A549 (cell line): ENCODE measurements around the gene LHB. TPM values are rescaled to one million over a fixed set of nuclear protein-coding genes. Genes with fewer than 3 reads are reported as not detected.
"Not testable (repeated sequence)": the region's sequence is repeated elsewhere in the genome, so short reads cannot be mapped to it uniquely, and the experiment has no call there.

ENCODE experiments used
- ATAC-seq, 2 experiments: fragments of 200-7000 bp in 1 of 2; fragments of >200 bp in 1 of 2; cut with Nextera tagmentation in 1 of 2; cut with Tn5 transposase in 1 of 2; 3 replicates each; pipeline versions ENCODE4 v1.8.0 to v1.9.1; 2018 to 2020; ENCODE audit warnings: mild to moderate bottlenecking in 1 of 2, moderate library complexity in 1 of 2
- CTCF ChIA-PET: fragments of 300-600 bp; sonication (Branson Sonifier 250); formaldehyde crosslinking; extraction: SDS; loops from one replicate; lab custom pipeline; 2021; ENCODE audit warnings: antibody characterized with exemption, inconsistent platforms; lab: Yijun Ruan, JAX
- POLR2A ChIA-PET: fragments of 350-600 bp; formaldehyde crosslinking; extraction: SDS; loops from one replicate; lab custom pipeline; 2021; ENCODE audit warnings: antibody characterized with exemption, inconsistent platforms; lab: Yijun Ruan, JAX
- DNase-seq, 2 experiments: peaks; one replicate each; pipeline versions ENCODE4 v3.0.0 to v3.0.0-alpha.2; 2011 to 2016; ENCODE audit warnings: low read depth in 1 of 2, low spot score in 1 of 2
- FAIRE-seq: peaks from 2 replicates; lab custom pipeline; 2011; peaks lifted over from hg19 to GRCh38; lab: Jason Lieb, UNC
- H3K27ac ChIP-seq, 2 experiments: fragments of >200 bp; sonication (Bioruptor Twin); formaldehyde crosslinking; 3 replicates each; pipeline ENCODE4 v1.5.1; 2016 to 2017
- H3K4me1 ChIP-seq: fragments of >200 bp; sonication (Bioruptor Twin); formaldehyde crosslinking; 3 replicates; pipeline ENCODE4 v1.6.1; 2016
- H3K4me2 ChIP-seq: fragments of >200 bp; sonication (Bioruptor Twin); formaldehyde crosslinking; 3 replicates; pipeline ENCODE4 v1.6.1; 2016
- H3K4me3 ChIP-seq: fragments of >200 bp; sonication (Bioruptor Twin); formaldehyde crosslinking; 3 replicates; pipeline ENCODE4 v1.5.1; 2016
- H3K9me3 ChIP-seq: fragments of >200 bp; sonication (Bioruptor Twin); formaldehyde crosslinking; 3 replicates; pipeline ENCODE4 v1.6.1; 2016
- EP300 ChIP-seq, 2 experiments: fragments of >200 bp; sonication (Bioruptor Twin); formaldehyde crosslinking; IDR thresholded peaks; 2 replicates in 1 of 2; 3 replicates in 1 of 2; pipeline ENCODE4 v1.6.1; 2016 to 2017
- FOSL2 ChIP-seq, 2 experiments: fragments of 450-650 bp in 1 of 2; fragments of >200 bp in 1 of 2; sonication (Bioruptor Twin) in 1 of 2; formaldehyde crosslinking; IDR thresholded peaks; 2 replicates each; pipeline versions ENCODE4 v1.5.0 to v1.6.1; 2016 to 2020; ENCODE audit warnings: mild to moderate bottlenecking in 1 of 2, moderate library complexity in 1 of 2
- GATA3 ChIP-seq: IDR thresholded peaks from 2 replicates; pipeline ENCODE4 v1.6.1; 2012; ENCODE audit warnings: borderline replicate concordance
- JUN ChIP-seq, 2 experiments: fragments of >200 bp; sonication (Bioruptor Twin); formaldehyde crosslinking; IDR thresholded peaks; 2 replicates in 1 of 2; 3 replicates in 1 of 2; pipeline ENCODE4 v1.6.1; 2016 to 2017
- JUNB ChIP-seq: fragments of >200 bp; sonication (Bioruptor Twin); formaldehyde crosslinking; IDR thresholded peaks from 2 replicates; pipeline ENCODE4 v1.6.1; 2016
- RAD21 ChIP-seq, 2 experiments: fragments of >200 bp in 1 of 2; sonication (Bioruptor Twin) in 1 of 2; formaldehyde crosslinking in 1 of 2; IDR thresholded peaks in 1 of 2; conservative IDR thresholded peaks in 1 of 2; 2 replicates in 1 of 2; 3 replicates in 1 of 2; pipeline ENCODE4 v1.6.1; 2012 to 2018; ENCODE audit warnings: inconsistent platforms in 1 of 2
- SMC3 ChIP-seq: fragments of >200 bp; sonication (Bioruptor Twin); formaldehyde crosslinking; IDR thresholded peaks from 3 replicates; pipeline ENCODE4 v1.6.1; 2018; ENCODE audit warnings: inconsistent platforms
- WGBS: methylation state at CpG from one replicate; pipeline ENCODE4 v1.1.6; 2017; ENCODE audit errors: missing lambda C conversion rate; 5-methylcytosine and 5-hydroxymethylcytosine counted together
- polyA plus RNA-seq, 4 experiments: library from polyadenylated mRNA; depleted of rRNA in 3 of 4; stranded (reverse); fragments of >200 nt; fragmentation: RNase III in 1 of 4; extraction: RNeasy Plus Mini Kit Qiagen cat#74134 plus additional on column Dnase treatment in 1 of 4; gene quantifications; 2 replicates in 3 of 4; 3 replicates in 1 of 4; pipeline ENCODE4 v1.2.3, GENCODE V29; 2011 to 2017
- TF ChIP-seq, protein P1 (sequence below): IDR thresholded peaks from 2 replicates; pipeline ENCODE4 v1.6.1; 2012
- TF ChIP-seq, protein P2 (sequence below): IDR thresholded peaks from 2 replicates; pipeline ENCODE4 v1.6.1; 2012; ENCODE audit warnings: low read depth, borderline replicate concordance
- TF ChIP-seq, protein P3 (sequence below): IDR thresholded peaks from 2 replicates; pipeline ENCODE4 v1.6.1; 2012

LHB gene
- polyA plus RNA-seq, 2 of the 4 experiments (the other 2 are of a cell fraction), result 0.22 TPM; not detected in 1

- H3K27ac ChIP-seq, result peak overlapping the region; percentile 21 to 65; a peak in 4 of 6 replicates
- H3K4me1 ChIP-seq, result peaks cover 32% of the 10 kb centered on the region
- H3K4me2 ChIP-seq, result peak overlapping the region; percentile 24; the same call in 2 of the 3 replicates
- no peak overlapping the region for H3K4me3 ChIP-seq
- peak in 1 of 2 experiments; percentile 35 for DNase-seq
- 38% methylated on average over 17 of the region's 17 CpGs for WGBS
- H3K9me3 ChIP-seq, result no peaks in the 10 kb centered on the region
- ChIA-PET POLR2A (no interaction called here), CTCF (no interaction called here)
- TF ChIP-seq FOSL2 (IDR thresholded peaks at IDR 0.05) (no peak), FOSL2 (CRISPR knock-in tag; IDR thresholded peaks at IDR 0.05) (peak; percentile 31; the same call in 1 of the 2 replicates), SMC3 (no peak)
- FAIRE-seq, result no peak
- 0 out of 6 replicates have a peak, but pooled peaks of 1 of the 2 experiments have one; percentile 20 for ATAC-seq
Measured at GRCh38 chr19:49042177-49042576, 25.3 kb upstream of the LHB start.

DNA sequence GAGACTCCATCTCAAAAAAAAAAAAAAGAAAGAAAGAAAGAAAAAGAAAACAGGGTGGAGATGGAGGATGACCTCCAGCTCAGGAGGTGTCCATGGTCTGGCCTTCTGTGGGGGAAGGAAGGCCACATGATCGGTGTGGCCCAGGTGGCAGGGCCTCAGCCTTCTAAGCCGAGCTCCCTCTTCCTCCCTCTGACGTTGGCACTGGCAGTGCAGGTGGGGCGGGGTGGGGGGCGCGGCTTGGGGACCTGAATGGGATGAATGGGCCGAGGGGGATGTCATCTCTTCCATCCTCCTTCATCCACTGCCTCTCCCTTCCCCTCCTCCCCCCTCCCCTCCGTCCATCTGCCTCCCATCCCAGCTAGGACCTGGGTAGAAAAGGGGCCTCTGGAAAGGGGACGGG lies 22.8 kb upstream of the LHB start:
- FAIRE-seq, H3K4me3 ChIP-seq, POLR2A ChIA-PET, H3K4me2 ChIP-seq, DNase-seq, H3K9me3 ChIP-seq: not testable (repeated sequence)
- CTCF ChIA-PET, result interaction anchor here (0.9 to 2.4 kb wide), 3 partner anchors 16 to 42 kb away, joined by 3 to 9 read pairs (median 3); a partner anchor contains a TSS
- WGBS, result 78% methylated on average over 9 of the region's 9 CpGs
- peak in 1 of 2 experiments; percentile 8; a peak in 2 of 6 replicates for ATAC-seq
- Histone ChIP-seq H3K27ac (peak overlapping the region; percentile 78 to 82), H3K4me1 (peaks cover 32% of the 10 kb centered on the region)

GRCh38 chr19:49038557-49039276 lies 21.8 kb upstream of the LHB start:
- peak overlapping the region; percentile 78 to 82 for H3K27ac ChIP-seq
- CTCF ChIA-PET, result interaction anchor here (1.6 to 2.4 kb wide), 3 partner anchors 19 to 41 kb away, joined by 3 to 9 read pairs (median 3); a partner anchor contains a TSS
- peak; percentile 88 to 97 for ATAC-seq
- POLR2A ChIA-PET, H3K9me3 ChIP-seq, H3K4me3 ChIP-seq, FAIRE-seq: not testable (repeated sequence)
- peaks cover 32% of the 10 kb centered on the region for H3K4me1 ChIP-seq
- peak overlapping the region; percentile 73 for H3K4me2 ChIP-seq
- peak; percentile 68 to 85 for DNase-seq
- WGBS, result 14% methylated on average over 23 of the region's 26 CpGs
- TF ChIP-seq, protein P1, sequence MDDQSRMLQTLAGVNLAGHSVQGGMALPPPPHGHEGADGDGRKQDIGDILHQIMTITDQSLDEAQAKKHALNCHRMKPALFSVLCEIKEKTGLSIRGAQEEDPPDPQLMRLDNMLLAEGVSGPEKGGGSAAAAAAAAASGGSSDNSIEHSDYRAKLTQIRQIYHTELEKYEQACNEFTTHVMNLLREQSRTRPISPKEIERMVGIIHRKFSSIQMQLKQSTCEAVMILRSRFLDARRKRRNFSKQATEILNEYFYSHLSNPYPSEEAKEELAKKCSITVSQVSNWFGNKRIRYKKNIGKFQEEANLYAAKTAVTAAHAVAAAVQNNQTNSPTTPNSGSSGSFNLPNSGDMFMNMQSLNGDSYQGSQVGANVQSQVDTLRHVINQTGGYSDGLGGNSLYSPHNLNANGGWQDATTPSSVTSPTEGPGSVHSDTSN, result peak; percentile 22; the same call in 1 of the 2 replicates
- TF ChIP-seq EP300 (IDR thresholded peaks at IDR 0.05), result peak in 1 of 2 experiments; percentile 18; a peak in 1 of 5 replicates
- TF ChIP-seq, protein P2, sequence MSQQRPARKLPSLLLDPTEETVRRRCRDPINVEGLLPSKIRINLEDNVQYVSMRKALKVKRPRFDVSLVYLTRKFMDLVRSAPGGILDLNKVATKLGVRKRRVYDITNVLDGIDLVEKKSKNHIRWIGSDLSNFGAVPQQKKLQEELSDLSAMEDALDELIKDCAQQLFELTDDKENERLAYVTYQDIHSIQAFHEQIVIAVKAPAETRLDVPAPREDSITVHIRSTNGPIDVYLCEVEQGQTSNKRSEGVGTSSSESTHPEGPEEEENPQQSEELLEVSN, result peak; percentile 84; the same call in 1 of the 2 replicates
- TF ChIP-seq GATA3, result peak; percentile 63; the same call in 1 of the 2 replicates
- TF ChIP-seq RAD21 (conservative IDR thresholded peaks at IDR 0.05 in 1 of 2, IDR thresholded peaks at IDR 0.05 in 1 of 2), result peak in 1 of 2 experiments; percentile 13; a peak in 1 of 5 replicates
- peak; percentile 80 for TF ChIP-seq FOSL2 (IDR thresholded peaks at IDR 0.05)
- peak; percentile 98 for TF ChIP-seq FOSL2 (CRISPR knock-in tag; IDR thresholded peaks at IDR 0.05)
- TF ChIP-seq, protein P3, sequence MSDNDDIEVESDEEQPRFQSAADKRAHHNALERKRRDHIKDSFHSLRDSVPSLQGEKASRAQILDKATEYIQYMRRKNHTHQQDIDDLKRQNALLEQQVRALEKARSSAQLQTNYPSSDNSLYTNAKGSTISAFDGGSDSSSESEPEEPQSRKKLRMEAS, result peak; percentile 86
- TF ChIP-seq JUN (IDR thresholded peaks at IDR 0.05), result peak in 1 of 2 experiments; percentile 49; a peak in 2 of 5 replicates
- peak; percentile 70 for TF ChIP-seq JUNB

- POLR2A ChIA-PET, H3K9me3 ChIP-seq, FAIRE-seq, DNase-seq, ATAC-seq, H3K4me3 ChIP-seq: not testable (repeated sequence)
- Histone ChIP-seq H3K4me2 (peak overlapping the region; percentile 73), H3K4me1 (peaks cover 32% of the 10 kb centered on the region), H3K27ac (peak overlapping the region; percentile 78 to 82)
- WGBS, result 76% methylated on average over 8 of the region's 8 CpGs
- CTCF ChIA-PET, result interaction anchor here (0.6 to 2.4 kb wide), 4 partner anchors 18 to 224 kb away, joined by 3 to 9 read pairs (median 3); a partner anchor contains a TSS
Measured at GRCh38 chr19:49038111-49038510, 21.2 kb upstream of the LHB start.
